ENCODE measurements around the gene PDZD8. TPM values are rescaled to one million over a fixed set of nuclear protein-coding genes. Genes with fewer than 3 reads are reported as not detected.
A peak's percentile ranks its signal among the peaks of the same experiment; 100 is the strongest.

The PDZD8 gene
- total RNA-seq, 6 experiments from 2014 or later, result 33.5 to 59.7 (median 46.4) TPM

- Histone ChIP-seq H3K9me3 (no peaks in the 10 kb centered on the region), H3K27me3 (no peaks in the 10 kb centered on the region), H3K27ac (no peak overlapping the region), H3K36me3 (no peaks in the 10 kb centered on the region), H3K4me3 (no peak overlapping the region), H3K4me1 (peaks cover 0 to 15% (median 2%) of the 10 kb centered on the region in 4 donors)
- intact Hi-C loops (cut with DNase I), result no loop called here
- DNase-seq, result no peak
- peak in 1 of 4 donors; percentile 29 for ATAC-seq
- WGBS (ENCODE audit: insufficient coverage, low coverage, low lambda C conversion rate, missing lambda C conversion rate), result no CpG with 5 or more reads among the region's 2 CpGs
- TF ChIP-seq POLR2A (IDR thresholded peaks at IDR 0.05) (no peak), CTCF (IDR thresholded peaks at IDR 0.05) (no peak)
These were observed 41.2 kb downstream of the PDZD8 start for GRCh38 chr10:117334066-117334465.

DNA sequence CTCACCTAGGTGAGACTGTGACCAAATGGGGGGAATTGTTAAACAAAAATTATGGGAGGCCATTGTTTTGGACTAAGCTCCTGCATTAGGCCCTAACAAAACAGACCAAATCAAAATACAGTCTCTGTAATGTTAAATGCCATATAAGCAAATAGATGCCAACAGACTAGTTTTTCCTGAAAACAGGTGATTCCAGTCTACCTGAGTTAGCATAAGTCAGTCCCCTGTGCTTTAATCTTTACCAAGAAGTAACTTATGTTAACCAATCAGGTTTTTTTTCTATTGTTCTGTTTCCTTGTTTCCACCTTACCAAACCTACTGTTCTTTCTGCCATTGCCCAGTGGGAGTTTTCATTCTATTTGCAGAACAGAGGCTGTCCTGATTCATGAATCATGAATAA is 48.0 kb downstream of the PDZD8 start:
- Histone ChIP-seq H3K27me3 (no peaks in the 10 kb centered on the region), H3K4me1 (peaks cover 0 to 8% (median 2%) of the 10 kb centered on the region in 4 donors), H3K4me3 (no peak overlapping the region), H3K27ac (no peak overlapping the region), H3K9me3 (no peaks in the 10 kb centered on the region), H3K36me3 (no peaks in the 10 kb centered on the region)
- ATAC-seq (no peak), DNase-seq (no peak)
- no peak for TF ChIP-seq CTCF (IDR thresholded peaks at IDR 0.05)
- no peak for TF ChIP-seq POLR2A (IDR thresholded peaks at IDR 0.05)
- intact Hi-C loops (cut with DNase I), result no loop called here

DNA sequence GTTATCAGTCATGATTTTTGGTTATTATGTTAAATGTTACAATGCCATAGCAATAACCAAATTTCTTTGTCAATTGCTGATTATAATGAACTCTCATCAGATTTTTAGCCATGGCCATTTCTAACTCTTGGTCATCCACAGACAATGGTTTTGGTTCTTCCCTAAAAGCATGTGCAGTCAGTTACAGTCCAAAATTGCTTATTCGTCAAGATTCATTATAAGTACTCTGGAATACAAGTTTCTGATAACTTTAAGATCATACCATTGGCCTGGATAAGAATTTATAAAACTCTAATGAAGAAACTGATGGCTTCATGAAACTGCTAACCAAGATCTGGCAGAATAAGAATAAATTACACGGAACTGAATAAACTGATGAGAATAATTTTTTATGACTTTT is 50.9 kb downstream of the PDZD8 start:
- Histone ChIP-seq H3K36me3 (no peaks in the 10 kb centered on the region), H3K4me1 (peaks cover 0 to 14% (median 7%) of the 10 kb centered on the region in 4 donors), H3K9me3 (no peaks in the 10 kb centered on the region), H3K4me3 (no peak overlapping the region), H3K27me3 (no peaks in the 10 kb centered on the region), H3K27ac (no peak overlapping the region)
- intact Hi-C loops (cut with DNase I), result no loop called here
- DNase-seq (no peak), ATAC-seq (no peak)
- TF ChIP-seq CTCF (IDR thresholded peaks at IDR 0.05) (no peak), POLR2A (IDR thresholded peaks at IDR 0.05) (no peak)
- WGBS (ENCODE audit: insufficient coverage, low coverage, low lambda C conversion rate, missing lambda C conversion rate), result 94% methylated on average over 2 of the region's 2 CpGs

DNA sequence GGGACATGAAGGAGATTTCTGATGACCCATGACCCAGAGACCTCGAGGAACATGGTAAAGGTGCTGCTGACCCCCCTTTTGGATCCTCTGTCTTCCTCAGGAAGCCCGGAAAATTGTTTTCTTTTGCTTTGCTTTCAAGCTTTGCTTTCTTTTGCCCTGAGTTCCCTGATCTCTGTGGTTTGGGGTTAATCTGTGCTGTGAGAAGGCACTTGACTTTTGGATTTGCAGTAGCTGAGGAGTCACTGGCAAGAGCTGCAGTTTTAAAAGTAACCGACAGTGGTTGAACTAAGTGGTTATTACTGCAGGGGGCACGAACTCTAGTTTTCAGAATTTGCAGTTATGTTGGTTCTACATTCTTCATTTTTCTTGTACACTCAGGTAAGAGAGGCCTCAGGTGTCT is 53.0 kb downstream of the PDZD8 start:
- ATAC-seq (peak in 1 of 4 donors; percentile 11), DNase-seq (no peak)
- intact Hi-C loops (cut with DNase I), result no loop called here
- Histone ChIP-seq H3K4me1 (peaks cover 0 to 14% (median 3%) of the 10 kb centered on the region in 4 donors), H3K27ac (no peak overlapping the region), H3K4me3 (no peak overlapping the region), H3K27me3 (no peaks in the 10 kb centered on the region), H3K36me3 (peaks cover 0 to 8% (median 0%) of the 10 kb centered on the region in 4 donors), H3K9me3 (no peaks in the 10 kb centered on the region)
- TF ChIP-seq CTCF (IDR thresholded peaks at IDR 0.05), result no peak
- TF ChIP-seq POLR2A (IDR thresholded peaks at IDR 0.05), result no peak
- WGBS (ENCODE audit: insufficient coverage, low coverage, low lambda C conversion rate, missing lambda C conversion rate), result 57% methylated on average over 4 of the region's 4 CpGs

All from right lobe of liver (tissue), 6 donors.